ENCODE measurements around the gene ADGRL3.

Gene ADGRL3

DNA sequence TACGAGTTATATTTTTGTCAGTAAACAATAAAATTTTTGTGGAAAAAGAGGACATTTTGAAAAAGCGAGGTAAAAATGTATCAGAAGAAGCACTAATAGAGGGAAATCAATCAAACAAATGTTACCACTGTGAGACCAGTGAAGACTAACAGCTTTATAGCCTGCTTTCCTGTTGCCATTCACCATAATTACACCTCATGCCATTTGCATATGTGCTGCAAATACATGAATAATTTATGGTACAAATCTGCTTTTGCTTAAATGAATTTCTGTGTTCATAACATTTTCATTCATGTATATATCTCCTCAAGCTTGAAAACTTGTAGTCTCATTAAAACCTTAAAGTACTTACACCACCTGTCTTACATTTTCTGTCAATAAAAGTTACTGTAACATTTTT is 830.8 kb downstream of the ADGRL3 start:
- TF ChIP-seq, protein P1, sequence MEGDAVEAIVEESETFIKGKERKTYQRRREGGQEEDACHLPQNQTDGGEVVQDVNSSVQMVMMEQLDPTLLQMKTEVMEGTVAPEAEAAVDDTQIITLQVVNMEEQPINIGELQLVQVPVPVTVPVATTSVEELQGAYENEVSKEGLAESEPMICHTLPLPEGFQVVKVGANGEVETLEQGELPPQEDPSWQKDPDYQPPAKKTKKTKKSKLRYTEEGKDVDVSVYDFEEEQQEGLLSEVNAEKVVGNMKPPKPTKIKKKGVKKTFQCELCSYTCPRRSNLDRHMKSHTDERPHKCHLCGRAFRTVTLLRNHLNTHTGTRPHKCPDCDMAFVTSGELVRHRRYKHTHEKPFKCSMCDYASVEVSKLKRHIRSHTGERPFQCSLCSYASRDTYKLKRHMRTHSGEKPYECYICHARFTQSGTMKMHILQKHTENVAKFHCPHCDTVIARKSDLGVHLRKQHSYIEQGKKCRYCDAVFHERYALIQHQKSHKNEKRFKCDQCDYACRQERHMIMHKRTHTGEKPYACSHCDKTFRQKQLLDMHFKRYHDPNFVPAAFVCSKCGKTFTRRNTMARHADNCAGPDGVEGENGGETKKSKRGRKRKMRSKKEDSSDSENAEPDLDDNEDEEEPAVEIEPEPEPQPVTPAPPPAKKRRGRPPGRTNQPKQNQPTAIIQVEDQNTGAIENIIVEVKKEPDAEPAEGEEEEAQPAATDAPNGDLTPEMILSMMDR (IDR thresholded peaks at IDR 0.05; ENCODE audit: low read depth, low read length) = no peak
- no peak overlapping the region for H3K4me3 ChIP-seq (ENCODE audit: low read depth, low read length)

DNA sequence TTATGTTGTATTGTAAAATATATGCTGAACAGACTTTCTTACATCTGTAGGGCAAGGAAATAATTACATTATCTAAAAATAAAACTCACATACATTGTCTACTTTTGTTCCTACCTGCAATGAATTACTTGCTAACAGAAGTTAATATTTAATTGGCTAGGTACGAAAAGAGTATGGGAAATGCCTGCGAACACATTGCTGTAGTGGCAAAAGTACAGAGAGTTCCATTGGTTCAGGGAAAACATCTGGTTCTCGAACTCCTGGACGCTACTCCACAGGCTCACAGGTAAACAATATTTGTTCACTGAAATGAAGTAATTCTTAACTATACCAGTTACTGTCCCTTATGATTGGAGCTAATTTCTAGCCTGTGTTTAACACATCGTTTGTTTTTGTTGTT is 837.4 kb downstream of the ADGRL3 start:
- TF ChIP-seq, protein P1 (IDR thresholded peaks at IDR 0.05; ENCODE audit: low read depth, low read length) = no peak
- H3K4me3 ChIP-seq (ENCODE audit: low read depth, low read length) = no peak overlapping the region

DNA sequence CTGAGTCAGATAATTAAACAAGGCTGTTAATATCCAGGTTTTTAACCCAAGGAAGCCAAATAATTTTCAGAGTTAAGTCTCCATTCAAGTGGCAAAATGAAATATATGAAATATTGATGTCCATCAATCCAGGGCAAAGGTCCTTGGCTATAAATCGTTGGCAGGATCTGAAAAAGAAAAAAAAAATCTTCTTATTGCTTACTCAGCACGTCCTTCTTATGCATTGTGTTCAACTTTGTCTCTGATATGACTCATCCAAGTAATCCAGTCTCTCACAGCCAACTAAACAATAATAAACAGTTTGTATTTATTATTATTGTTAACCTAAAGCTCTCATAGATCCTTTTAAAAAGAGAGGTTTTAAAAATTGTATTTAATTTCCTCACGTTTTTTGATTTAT is 851.2 kb downstream of the ADGRL3 start:
- H3K4me3 ChIP-seq (ENCODE audit: low read depth, low read length) = no peak overlapping the region

GRCh38 chr4:62053974-62054373 is 853.8 kb downstream of the ADGRL3 start:
- TF ChIP-seq, protein P1 (IDR thresholded peaks at IDR 0.05; ENCODE audit: low read depth, low read length) = no peak
- H3K4me3 ChIP-seq (ENCODE audit: low read depth, low read length) = no peak overlapping the region

More for the DNA sequence above, 851.2 kb downstream of the ADGRL3 start:
- TF ChIP-seq, protein P1 (IDR thresholded peaks at IDR 0.05; ENCODE audit: low read depth, low read length) = no peak

DNA sequence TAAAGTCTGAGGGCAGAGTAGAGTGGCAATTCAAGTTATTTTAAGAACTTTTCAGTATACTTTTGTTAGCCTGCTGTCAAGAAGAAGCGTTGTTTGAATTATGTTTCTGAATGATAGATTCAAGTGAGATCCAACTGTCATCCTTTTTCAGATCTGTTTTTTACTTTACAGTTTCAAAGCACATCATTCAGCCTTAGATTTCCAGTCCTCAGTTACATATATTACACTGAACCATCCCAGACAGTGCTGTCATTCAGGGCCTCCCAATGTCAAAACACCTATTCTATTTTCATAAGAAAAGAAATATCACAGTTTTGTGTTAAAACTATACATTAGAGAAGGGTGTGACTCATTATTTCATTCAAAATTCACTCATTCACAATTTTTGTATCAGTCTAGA is 856.9 kb downstream of the ADGRL3 start:
- TF ChIP-seq, protein P1 (IDR thresholded peaks at IDR 0.05; ENCODE audit: low read depth, low read length) = no peak
- no peak overlapping the region for H3K4me3 ChIP-seq (ENCODE audit: low read depth, low read length)

DNA sequence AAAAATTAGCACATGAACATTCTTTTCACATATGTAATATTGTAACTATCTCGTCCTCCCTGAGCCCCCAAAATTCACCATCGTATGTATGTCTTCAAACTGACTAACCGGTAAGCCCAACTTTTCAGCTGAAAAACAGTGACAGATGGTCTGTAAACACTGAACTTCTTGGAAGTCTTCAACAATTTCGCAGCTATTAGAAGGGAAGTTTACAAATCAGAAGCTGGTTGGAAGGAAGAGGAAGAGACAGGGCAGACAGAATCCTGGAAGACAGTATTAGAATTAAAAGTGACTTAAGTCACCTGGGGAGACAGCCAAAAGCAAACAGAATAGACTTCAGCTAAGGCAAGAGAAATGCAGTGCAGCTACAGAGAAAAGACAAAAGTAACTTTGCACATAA is 858.4 kb downstream of the ADGRL3 start:
- TF ChIP-seq, protein P1 (IDR thresholded peaks at IDR 0.05; ENCODE audit: low read depth, low read length) = no peak
- H3K4me3 ChIP-seq (ENCODE audit: low read depth, low read length) = no peak overlapping the region

DNA sequence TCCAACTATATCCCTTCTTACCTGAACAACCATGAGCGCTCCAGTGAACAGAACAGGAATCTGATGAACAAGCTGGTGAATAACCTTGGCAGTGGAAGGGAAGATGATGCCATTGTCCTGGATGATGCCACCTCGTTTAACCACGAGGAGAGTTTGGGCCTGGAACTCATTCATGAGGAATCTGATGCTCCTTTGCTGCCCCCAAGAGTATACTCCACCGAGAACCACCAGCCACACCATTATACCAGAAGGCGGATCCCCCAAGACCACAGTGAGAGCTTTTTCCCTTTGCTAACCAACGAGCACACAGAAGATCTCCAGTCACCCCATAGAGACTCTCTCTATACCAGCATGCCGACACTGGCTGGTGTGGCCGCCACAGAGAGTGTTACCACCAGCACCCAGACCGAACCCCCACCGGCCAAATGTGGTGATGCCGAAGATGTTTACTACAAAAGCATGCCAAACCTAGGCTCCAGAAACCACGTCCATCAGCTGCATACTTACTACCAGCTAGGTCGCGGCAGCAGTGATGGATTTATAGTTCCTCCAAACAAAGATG is 870.2 kb downstream of the ADGRL3 start:
- TF ChIP-seq, protein P1 (IDR thresholded peaks at IDR 0.05; ENCODE audit: low read depth, low read length) = no peak
- no peak overlapping the region for H3K4me3 ChIP-seq (ENCODE audit: low read depth, low read length)

Measured in WI38 (cell line).